Erythroblast (primary cell): ENCODE measurements around the gene PITX3.

Experiments
- GATA1 ChIP-seq: IDR thresholded peaks from 2 replicates; pipeline ENCODE4 v1.6.1; 2011; ENCODE audit warnings: low read depth, mild to moderate bottlenecking, control low read depth, low read length, moderate library complexity
- POLR2A ChIP-seq: IDR thresholded peaks from 2 replicates; pipeline ENCODE4 v1.6.1; 2011; ENCODE audit warnings: mild to moderate bottlenecking, low read length

DNA sequence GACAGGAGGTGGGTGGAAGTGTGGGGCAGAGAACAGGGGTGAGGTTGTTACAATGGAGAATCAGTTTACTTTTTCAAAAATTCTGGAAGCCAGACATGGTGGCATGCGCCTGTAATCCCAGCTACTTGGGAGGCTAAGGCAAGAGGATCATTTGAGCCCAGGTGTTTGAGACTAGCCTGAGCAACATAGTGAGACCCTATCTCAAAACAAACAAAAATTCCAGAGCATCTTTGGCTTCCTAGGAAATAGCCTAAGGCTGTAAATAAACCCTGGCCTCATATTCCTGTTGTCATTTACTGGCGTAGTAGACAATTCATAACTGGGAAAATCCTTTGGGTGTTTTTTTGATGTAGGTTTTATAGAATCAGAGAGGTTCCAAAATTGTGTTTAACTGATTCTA is 48.0 kb upstream of the PITX3 start:
- TF ChIP-seq POLR2A (no peak), GATA1 (no peak)
